PC-9 (cell line): Measurements from ENCODE around the gene TREX2. TPM values are rescaled to one million over a fixed set of nuclear protein-coding genes. Genes with fewer than 3 reads are reported as not detected.

ENCODE experiments used
- BruUV-seq: library from RNA; stranded (reverse); fragments of 400-500 nt; replicated peaks from 2 replicates; lab custom pipeline; 2021; lab: Mats Ljungman, UMichigan
- CTCF ChIA-PET: fragments of 300-600 bp; sonication (Branson Sonifier 250); formaldehyde crosslinking; loops from one replicate; lab custom pipeline; 2022; ENCODE audit warnings: antibody characterized with exemption; lab: Charles Lee
- POLR2A ChIA-PET: fragments of 300-600 bp; sonication (Branson Sonifier 250); formaldehyde crosslinking; loops from one replicate; lab custom pipeline; 2022; ENCODE audit warnings: antibody characterized with exemption; ENCODE audit not compliant: unreplicated experiment; lab: Charles Lee
- DNase-seq, 2 experiments: peaks; one replicate each; pipeline versions ENCODE4 v3.0.0 to v3.0.0-alpha.2; 2015 to 2022; ENCODE audit warnings: mixed read lengths in 1 of 2
- H2AFZ ChIP-seq: fragments of 200-600 bp; sonication (generic); 2 replicates; pipeline ENCODE4 v1.8.1; 2017; ENCODE audit warnings: antibody characterized with exemption
- H3F3A ChIP-seq: fragments of 200-600 bp; sonication (generic); 2 replicates; pipeline ENCODE4 v1.8.1; 2017; ENCODE audit warnings: antibody characterized with exemption, mild to moderate bottlenecking, low read depth; ENCODE audit not compliant: insufficient read depth
- H3K27ac ChIP-seq: fragments of 200-600 bp; sonication (generic); 2 replicates; pipeline ENCODE4 v1.6.1; 2016; ENCODE audit warnings: mixed run types
- H3K27me3 ChIP-seq: fragments of 200-600 bp; sonication (generic); 2 replicates; pipeline ENCODE4 v1.6.1; 2016; ENCODE audit warnings: low read depth, mixed run types; ENCODE audit not compliant: insufficient read depth
- H3K36me3 ChIP-seq: fragments of 200-600 bp; sonication (generic); 2 replicates; pipeline ENCODE4 v1.6.1; 2016; ENCODE audit warnings: low read depth, mixed run types
- H3K4me1 ChIP-seq: fragments of 200-600 bp; sonication (generic); replicated peaks from 2 replicates; pipeline ENCODE4 v1.6.1; 2016; ENCODE audit warnings: mixed run types; ENCODE audit not compliant: insufficient read depth
- H3K4me2 ChIP-seq: fragments of 200-600 bp; sonication (generic); 2 replicates; pipeline ENCODE4 v1.6.1; 2017; ENCODE audit warnings: mixed run types
- H3K4me3 ChIP-seq: fragments of 200-600 bp; sonication (generic); 2 replicates; pipeline ENCODE4 v1.6.1; 2016; ENCODE audit warnings: mixed run types
- H3K79me2 ChIP-seq: fragments of 200-600 bp; sonication (generic); 2 replicates; pipeline ENCODE4 v1.6.1; 2017; ENCODE audit warnings: low read depth, mixed run types
- H3K9me2 ChIP-seq: fragments of 200-600 bp; sonication (generic); 2 replicates; pipeline ENCODE4 v1.8.1; 2017; ENCODE audit warnings: mild to moderate bottlenecking; ENCODE audit not compliant: insufficient read depth
- H3K9me3 ChIP-seq: fragments of 200-600 bp; sonication (generic); 2 replicates; pipeline ENCODE4 v1.8.1; 2016; ENCODE audit warnings: low read depth; ENCODE audit not compliant: insufficient read depth
- H4K20me1 ChIP-seq: fragments of 200-600 bp; sonication (generic); 2 replicates; pipeline ENCODE4 v1.8.1; 2017; ENCODE audit not compliant: insufficient read depth
- CTCF ChIP-seq: fragments of 200-600 bp; sonication (generic); conservative IDR thresholded peaks from 2 replicates; pipeline ENCODE4 v1.6.1; 2017; ENCODE audit warnings: mixed run types, antibody characterized with exemption, mild to moderate bottlenecking, moderate library complexity
- EZH2 ChIP-seq: fragments of 200-600 bp; sonication (generic); IDR thresholded peaks from 2 replicates; pipeline ENCODE4 v1.8.0; 2017; ENCODE audit warnings: antibody characterized with exemption, low read depth
- intact Hi-C: fragments of 100-400 bp; cut with micrococcal nuclease; formaldehyde crosslinking; loops from one replicate; pipeline ENCODE4 v1.10.0; 2022; ENCODE audit not compliant: unreplicated experiment
- total RNA-seq: library from RNA; stranded (reverse); gene quantifications from 2 replicates; pipeline ENCODE4 v1.2.3, GENCODE V29; 2021

TREX2 gene
- total RNA-seq, 1 experiment from 2014 or later: 2.3 TPM

GRCh38 chrX:153468008-153468580, 22.2 kb upstream of the TREX2 start:
- intact Hi-C loops: no loop called here
- H3K4me1 ChIP-seq: no peaks in the 10 kb centered on the region
- H4K20me1 ChIP-seq: no peaks in the 10 kb centered on the region
- no peak overlapping the region for H3K4me2 ChIP-seq
- no peak overlapping the region for H3K27ac ChIP-seq
- H2AFZ ChIP-seq: no peak overlapping the region
- ChIA-PET CTCF (no interaction called here), POLR2A (no interaction called here)
- no peaks in the 10 kb centered on the region for H3F3A ChIP-seq
- no peak overlapping the region for H3K4me3 ChIP-seq
- H3K27me3 ChIP-seq: no peaks in the 10 kb centered on the region
- TF ChIP-seq EZH2 (no peak), CTCF (no peak)
- BruUV-seq: no TSS peak
- DNase-seq: no peak
- no peaks in the 10 kb centered on the region for H3K36me3 ChIP-seq
- H3K79me2 ChIP-seq: 0 out of 2 replicates have a peak, but pooled peaks cover 4% of the 10 kb centered on the region
- no peaks in the 10 kb centered on the region for H3K9me2 ChIP-seq
- no peaks in the 10 kb centered on the region for H3K9me3 ChIP-seq

GRCh38 chrX:153465691-153466380, 20.0 kb upstream of the TREX2 start:
- Histone ChIP-seq H2AFZ (no peak overlapping the region), H4K20me1 (no peaks in the 10 kb centered on the region), H3K79me2 (0 out of 2 replicates have a peak, but pooled peaks cover 4% of the 10 kb centered on the region), H3K9me3 (no peaks in the 10 kb centered on the region), H3F3A (no peaks in the 10 kb centered on the region), H3K27ac (no peak overlapping the region), H3K27me3 (no peaks in the 10 kb centered on the region), H3K4me1 (no peaks in the 10 kb centered on the region), H3K36me3 (no peaks in the 10 kb centered on the region), H3K9me2 (no peaks in the 10 kb centered on the region), H3K4me2 (no peak overlapping the region), H3K4me3 (no peak overlapping the region)
- intact Hi-C loops: no loop called here
- CTCF ChIA-PET: no interaction called here
- BruUV-seq: no TSS peak
- TF ChIP-seq EZH2 (no peak), CTCF (no peak)
- no peak for DNase-seq
- POLR2A ChIA-PET: no interaction called here

- ChIA-PET POLR2A (no interaction called here), CTCF (no interaction called here)
- H3K4me3 ChIP-seq: no peak overlapping the region
- H4K20me1 ChIP-seq: no peaks in the 10 kb centered on the region
- H3K9me2 ChIP-seq: no peaks in the 10 kb centered on the region
- no peaks in the 10 kb centered on the region for H3K27me3 ChIP-seq
- H2AFZ ChIP-seq: no peak overlapping the region
- H3K4me1 ChIP-seq: no peaks in the 10 kb centered on the region
- TF ChIP-seq EZH2 (no peak), CTCF (no peak)
- no peaks in the 10 kb centered on the region for H3K9me3 ChIP-seq
- no peak overlapping the region for H3K4me2 ChIP-seq
- no peaks in the 10 kb centered on the region for H3K36me3 ChIP-seq
- no peak overlapping the region for H3K27ac ChIP-seq
- no peak for DNase-seq
- BruUV-seq: no TSS peak
- H3F3A ChIP-seq: no peaks in the 10 kb centered on the region
- intact Hi-C loops: no loop called here
- no peaks in the 10 kb centered on the region for H3K79me2 ChIP-seq
Observed at GRCh38 chrX:153464116-153464515, 18.3 kb upstream of the TREX2 start.
